OCI-LY3 (cell line): Measurements from ENCODE around the gene FLNC.

Experiments used
- CTCF ChIP-seq: fragments of 200-600, 300-600 bp; sonication (generic); IDR thresholded peaks from 2 replicates; pipeline ENCODE4 v1.5.1; 2014; ENCODE audit warnings: antibody characterized with exemption, low read length, low read depth
- EZH2phosphoT487 ChIP-seq: fragments of 200-600 bp; shearing (Covaris generic); IDR thresholded peaks from 2 replicates; pipeline ENCODE4 v1.6.1; 2018; ENCODE audit warnings: antibody characterized with exemption, mixed run types, low read depth

GRCh38 chr7:128842674-128843641, 12.8 kb downstream of the FLNC start:
- TF ChIP-seq CTCF (no peak), EZH2phosphoT487 (no peak)
